ENCODE results near the gene ZNF277. TPM values are rescaled to one million over a fixed set of nuclear protein-coding genes. Genes with fewer than 3 reads are reported as not detected.

Gene ZNF277
- total and polyA plus RNA-seq, 2 experiments from 2014 or later, result 10.0 to 34.6 TPM

- no peaks in the 10 kb centered on the region for H4K20me1 ChIP-seq (ENCODE audit: insufficient read depth, poor library complexity, severe bottlenecking)
- H3K9me2 ChIP-seq (replicated peaks; ENCODE audit: insufficient read depth), result no peaks in the 10 kb centered on the region
- H3K79me2 ChIP-seq, result no peaks in the 10 kb centered on the region
- no peaks in the 10 kb centered on the region for H3K4me1 ChIP-seq (ENCODE audit: insufficient read depth)
- no peaks in the 10 kb centered on the region for H3K9me3 ChIP-seq (ENCODE audit: low read depth)
- no peak overlapping the region for H3K27ac ChIP-seq
- no peaks in the 10 kb centered on the region for H3K36me3 ChIP-seq (replicated peaks; ENCODE audit: insufficient read depth, low read depth)
- no peak for DNase-seq (ENCODE audit: low spot score)
- no peak overlapping the region for H2AFZ ChIP-seq
- no peak overlapping the region for H3K4me2 ChIP-seq
- 94% methylated on average over 3 of the region's 3 CpGs for WGBS (ENCODE audit: low lambda C conversion rate, missing lambda C conversion rate)
- TF ChIP-seq EZH2phosphoT487 (IDR thresholded peaks at IDR 0.05; ENCODE audit: low read depth, severe bottlenecking, unreplicated experiment), result no peak
- TF ChIP-seq EZH2 (IDR thresholded peaks at IDR 0.05; ENCODE audit: borderline replicate concordance), result no peak
- no peak for TF ChIP-seq CTCF (IDR thresholded peaks at IDR 0.05; ENCODE audit: poor library complexity)
- no peak overlapping the region for H3K4me3 ChIP-seq
- no peaks in the 10 kb centered on the region for H3K27me3 ChIP-seq
Observed at GRCh38 chr7:112365551-112365950, 159.1 kb downstream of the ZNF277 start.

- Histone ChIP-seq H3K79me2 (no peaks in the 10 kb centered on the region), H3K27me3 (no peaks in the 10 kb centered on the region), H3K9me3 (ENCODE audit: low read depth) (no peaks in the 10 kb centered on the region), H3K4me1 (ENCODE audit: insufficient read depth) (no peaks in the 10 kb centered on the region), H3K27ac (no peak overlapping the region), H4K20me1 (ENCODE audit: insufficient read depth, poor library complexity, severe bottlenecking) (no peaks in the 10 kb centered on the region), H3K36me3 (replicated peaks; ENCODE audit: insufficient read depth, low read depth) (no peaks in the 10 kb centered on the region), H3K4me3 (no peak overlapping the region), H3K9me2 (replicated peaks; ENCODE audit: insufficient read depth) (no peaks in the 10 kb centered on the region), H3K4me2 (no peak overlapping the region), H2AFZ (no peak overlapping the region)
- no peak for TF ChIP-seq EZH2phosphoT487 (IDR thresholded peaks at IDR 0.05; ENCODE audit: low read depth, severe bottlenecking, unreplicated experiment)
- TF ChIP-seq EZH2 (IDR thresholded peaks at IDR 0.05; ENCODE audit: borderline replicate concordance), result no peak
- no peak for TF ChIP-seq CTCF (IDR thresholded peaks at IDR 0.05; ENCODE audit: poor library complexity)
- 92% methylated on average over 1 of the region's 1 CpG for WGBS (ENCODE audit: low lambda C conversion rate, missing lambda C conversion rate)
- no peak for DNase-seq (ENCODE audit: low spot score)
Observed at GRCh38 chr7:112366886-112367285, 160.4 kb downstream of the ZNF277 start.

GRCh38 chr7:112370436-112370835, 163.9 kb downstream of the ZNF277 start:
- Histone ChIP-seq H3K9me2 (replicated peaks; ENCODE audit: insufficient read depth) (no peaks in the 10 kb centered on the region), H3K79me2 (no peaks in the 10 kb centered on the region), H3K27ac (no peak overlapping the region), H3K9me3 (ENCODE audit: low read depth) (no peaks in the 10 kb centered on the region), H3K36me3 (replicated peaks; ENCODE audit: insufficient read depth, low read depth) (no peaks in the 10 kb centered on the region), H3K4me1 (ENCODE audit: insufficient read depth) (no peaks in the 10 kb centered on the region), H3K4me3 (no peak overlapping the region), H3K4me2 (no peak overlapping the region), H3K27me3 (no peaks in the 10 kb centered on the region), H4K20me1 (ENCODE audit: insufficient read depth, poor library complexity, severe bottlenecking) (no peaks in the 10 kb centered on the region), H2AFZ (no peak overlapping the region)
- TF ChIP-seq CTCF (IDR thresholded peaks at IDR 0.05; ENCODE audit: poor library complexity), result no peak
- TF ChIP-seq EZH2phosphoT487 (IDR thresholded peaks at IDR 0.05; ENCODE audit: low read depth, severe bottlenecking, unreplicated experiment), result no peak
- no peak for TF ChIP-seq EZH2 (IDR thresholded peaks at IDR 0.05; ENCODE audit: borderline replicate concordance)
- no peak for DNase-seq (ENCODE audit: low spot score)
- 54% methylated on average over 2 of the region's 2 CpGs for WGBS (ENCODE audit: low lambda C conversion rate, missing lambda C conversion rate)

GRCh38 chr7:112371701-112372100, 165.2 kb downstream of the ZNF277 start:
- no peaks in the 10 kb centered on the region for H3K4me1 ChIP-seq (ENCODE audit: insufficient read depth)
- H3K4me3 ChIP-seq, result no peak overlapping the region
- H3K27me3 ChIP-seq, result no peaks in the 10 kb centered on the region
- no peaks in the 10 kb centered on the region for H3K79me2 ChIP-seq
- no peaks in the 10 kb centered on the region for H4K20me1 ChIP-seq (ENCODE audit: insufficient read depth, poor library complexity, severe bottlenecking)
- H3K36me3 ChIP-seq (replicated peaks; ENCODE audit: insufficient read depth, low read depth), result no peaks in the 10 kb centered on the region
- DNase-seq (ENCODE audit: low spot score), result no peak
- WGBS (ENCODE audit: low lambda C conversion rate, missing lambda C conversion rate), result 65% methylated on average over 2 of the region's 2 CpGs
- no peak overlapping the region for H3K4me2 ChIP-seq
- no peak overlapping the region for H3K27ac ChIP-seq
- no peaks in the 10 kb centered on the region for H3K9me2 ChIP-seq (replicated peaks; ENCODE audit: insufficient read depth)
- TF ChIP-seq EZH2phosphoT487 (IDR thresholded peaks at IDR 0.05; ENCODE audit: low read depth, severe bottlenecking, unreplicated experiment) (no peak), CTCF (IDR thresholded peaks at IDR 0.05; ENCODE audit: poor library complexity) (no peak), EZH2 (IDR thresholded peaks at IDR 0.05; ENCODE audit: borderline replicate concordance) (no peak)
- H2AFZ ChIP-seq, result no peak overlapping the region
- no peaks in the 10 kb centered on the region for H3K9me3 ChIP-seq (ENCODE audit: low read depth)

Measured in hepatocyte (in vitro differentiated cells).